Effector CD8-positive, alpha-beta T cell (primary cell): ENCODE measurements around the gene REV1.
"Not testable (repeated sequence)": the region's sequence is repeated elsewhere in the genome, so short reads cannot be mapped to it uniquely, and the experiment has no call there.

ENCODE experiments used
- DNase-seq: peaks from one replicate; lab custom pipeline; 2025; lab: John Stamatoyannopoulos, UW

Gene REV1

DNA sequence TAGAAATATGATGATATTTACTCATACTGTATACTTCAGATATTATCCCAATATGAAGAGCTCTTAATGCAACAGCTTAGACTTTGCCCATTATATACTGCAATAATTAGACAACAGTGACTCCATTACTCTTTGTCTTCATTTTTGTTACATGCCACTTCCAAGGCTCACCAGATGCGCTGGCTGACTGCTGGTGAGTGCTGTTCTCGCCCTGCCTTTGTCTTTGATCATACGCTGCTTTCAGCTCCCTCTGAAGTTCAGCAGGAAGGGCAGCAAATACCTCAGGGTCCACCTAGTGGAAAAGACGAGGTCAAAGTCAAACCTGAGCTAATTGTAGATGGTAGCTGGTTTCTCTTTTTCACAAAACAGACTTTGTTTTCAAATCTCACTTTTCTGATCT is 86.3 kb downstream of the REV1 start:
- DNase-seq: no peak

DNA sequence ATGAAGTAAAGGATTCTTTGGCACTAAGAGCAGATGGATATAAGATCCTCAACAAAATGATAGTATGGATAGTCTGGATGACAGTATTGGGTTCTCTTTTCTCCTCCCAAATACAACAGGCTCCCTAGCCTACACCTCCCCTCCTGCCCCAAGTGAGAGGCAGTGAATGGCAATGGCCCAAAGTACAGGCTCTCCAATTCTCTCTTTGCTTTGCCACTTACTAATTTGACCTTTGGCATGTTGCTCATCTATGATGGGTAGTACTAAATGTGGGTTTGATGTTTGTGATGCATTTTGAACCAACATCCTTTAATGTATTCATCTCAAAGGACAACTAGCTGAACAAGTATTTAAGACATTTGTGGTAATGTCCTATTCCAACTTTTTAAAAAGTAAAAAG is 86.7 kb downstream of the REV1 start:
- DNase-seq: no peak

DNA sequence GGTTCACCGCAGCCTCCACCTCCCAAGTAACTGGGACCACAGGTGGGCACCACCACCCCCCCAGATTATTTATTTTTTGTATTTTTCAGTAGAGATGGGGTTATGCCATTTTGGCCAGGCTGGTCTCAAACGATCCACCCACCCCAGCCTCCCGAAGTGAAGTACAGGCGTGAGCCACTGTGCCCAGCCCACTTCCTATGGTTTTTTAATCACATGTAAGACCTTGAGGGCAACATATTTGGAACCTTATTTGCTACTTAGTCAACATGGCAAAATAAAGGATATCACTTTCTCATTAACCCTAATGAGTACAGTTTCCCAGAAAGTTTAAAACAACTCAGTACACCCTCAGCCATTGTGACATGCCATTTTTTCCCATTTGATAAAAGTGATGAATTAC is 88.0 kb downstream of the REV1 start:
- no peak for DNase-seq

DNA sequence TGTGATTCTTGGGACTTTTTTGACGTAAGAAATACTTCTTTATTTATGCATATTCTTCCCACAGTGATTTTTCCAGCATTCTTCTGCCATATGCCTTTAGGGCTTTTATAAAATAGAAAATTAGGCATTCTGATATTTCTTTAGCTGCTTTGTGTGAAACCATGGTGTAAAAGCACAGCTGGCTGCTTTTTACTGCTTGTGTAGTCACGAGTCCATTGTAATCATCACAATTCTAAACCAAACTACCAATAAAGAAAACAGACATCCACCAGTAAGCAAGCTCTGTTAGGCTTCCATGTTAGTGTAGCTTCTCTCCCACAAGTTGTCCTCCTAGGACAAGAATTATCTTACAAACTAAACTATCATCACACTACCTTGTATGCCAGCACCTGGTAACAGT is 90.0 kb downstream of the REV1 start:
- DNase-seq: no peak

DNA sequence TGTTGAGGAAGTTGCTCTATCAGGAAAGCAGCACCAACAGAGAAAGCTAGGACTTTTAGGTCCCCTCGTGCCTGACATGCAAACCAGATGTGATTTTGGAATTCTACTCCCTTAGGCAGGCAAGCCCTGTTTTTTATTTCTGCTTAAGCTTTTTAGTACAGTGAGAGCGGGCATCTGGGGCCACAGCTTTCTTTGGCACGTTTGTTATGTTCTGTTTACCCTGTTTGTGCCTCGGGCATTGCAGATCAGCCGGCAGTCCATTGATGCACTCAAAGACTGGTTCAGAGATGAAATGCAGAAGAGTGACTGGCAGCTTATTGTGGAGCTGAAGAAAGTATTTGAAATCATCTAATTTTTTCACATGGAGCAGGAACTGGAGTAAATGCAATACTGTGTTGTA is 90.8 kb downstream of the REV1 start:
- DNase-seq: no peak

DNA sequence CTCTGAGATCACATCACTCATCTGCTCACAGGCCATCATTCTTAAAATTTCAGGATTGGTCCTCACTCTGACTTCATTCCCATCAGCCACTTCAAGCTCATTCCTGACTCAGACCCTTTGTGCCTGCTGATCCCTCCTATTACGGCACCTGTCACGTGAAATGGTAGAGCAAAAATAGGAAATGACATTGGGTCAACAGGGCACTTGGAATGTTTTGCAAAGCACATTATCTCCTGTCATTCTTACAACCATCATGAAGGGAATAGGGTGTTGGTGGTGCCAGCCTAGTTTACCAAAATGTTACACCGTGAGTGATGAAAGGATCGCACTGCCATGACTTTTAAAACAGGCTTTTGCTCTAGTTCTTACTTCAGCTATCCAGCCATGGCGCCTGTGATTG is 91.5 kb downstream of the REV1 start:
- DNase-seq: no peak

DNA sequence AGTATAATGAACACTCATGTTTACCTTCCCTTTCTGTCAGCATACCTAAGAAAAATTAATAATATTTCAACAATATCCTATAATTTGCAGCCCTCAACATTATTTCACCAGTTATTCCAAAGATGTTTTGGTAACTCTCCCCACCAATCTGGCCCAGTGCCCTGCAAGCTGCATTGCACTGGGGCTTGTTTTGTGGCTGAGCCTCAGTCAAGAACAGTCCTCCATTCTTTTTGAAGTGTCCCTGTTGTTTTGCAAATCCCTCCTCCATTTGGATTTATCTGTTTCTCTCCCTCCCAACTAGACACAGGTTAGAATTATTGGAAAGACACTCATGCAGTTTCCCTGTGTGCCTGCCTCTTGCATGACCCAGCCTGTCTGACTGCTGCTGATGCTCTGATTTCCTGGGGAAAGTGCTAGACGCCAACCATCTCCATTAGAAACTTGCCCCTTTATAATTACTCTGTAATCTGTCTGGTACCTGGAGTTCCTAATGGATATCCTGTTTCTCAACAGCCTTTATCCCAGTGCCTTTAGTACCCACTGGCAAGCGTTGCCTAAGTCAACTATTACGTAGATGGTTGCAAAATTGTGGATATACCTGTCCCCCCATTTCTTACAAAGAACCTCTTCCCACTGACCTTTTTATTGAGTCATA is 92.4 kb downstream of the REV1 start:
- DNase-seq: no peak

DNA sequence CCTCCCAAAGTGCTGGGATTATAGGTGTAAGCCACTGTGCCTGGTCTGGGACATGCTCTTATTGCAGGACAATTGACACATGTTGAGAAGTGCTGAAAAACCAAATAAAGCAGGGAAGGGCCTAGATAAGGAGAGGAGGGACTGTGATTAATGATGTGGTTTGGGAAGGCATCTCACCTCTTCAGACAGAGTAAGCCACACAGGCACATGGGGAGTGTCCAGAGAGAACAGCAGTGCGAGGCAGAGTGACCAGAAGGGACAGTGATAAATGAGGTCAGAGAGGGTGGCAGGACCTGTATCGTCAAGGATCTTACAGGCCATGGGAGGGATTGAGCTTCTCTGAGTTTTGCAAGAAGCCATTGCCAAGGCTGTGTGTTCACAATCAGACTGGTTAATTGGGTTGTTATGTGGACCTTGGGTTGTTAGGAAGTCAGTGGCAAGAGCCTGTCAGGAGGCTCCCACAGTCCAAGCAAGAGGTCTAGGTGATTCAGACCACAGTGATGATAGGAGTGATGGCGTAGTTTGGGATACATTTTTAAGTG is 94.2 kb downstream of the REV1 start:
- DNase-seq: no peak

DNA sequence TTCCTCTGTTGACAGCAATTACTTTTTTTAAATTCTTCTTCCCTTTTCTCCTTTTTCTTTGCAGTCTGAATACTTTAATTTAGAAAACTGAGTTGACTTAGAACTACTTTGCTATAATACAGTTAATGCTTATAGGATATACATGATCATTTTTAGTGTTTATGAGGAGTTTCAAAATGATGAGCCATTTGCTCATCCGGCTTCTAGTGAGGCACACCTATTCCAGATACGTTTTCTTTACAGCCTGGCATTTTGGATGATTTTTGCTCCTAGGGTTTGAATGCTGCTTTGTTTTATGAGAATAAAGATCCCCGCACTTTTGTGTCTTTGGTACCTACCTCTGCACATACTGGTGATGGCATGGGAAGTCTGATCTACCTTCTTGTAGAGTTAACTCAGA is 99.9 kb downstream of the REV1 start:
- no peak for DNase-seq

DNA sequence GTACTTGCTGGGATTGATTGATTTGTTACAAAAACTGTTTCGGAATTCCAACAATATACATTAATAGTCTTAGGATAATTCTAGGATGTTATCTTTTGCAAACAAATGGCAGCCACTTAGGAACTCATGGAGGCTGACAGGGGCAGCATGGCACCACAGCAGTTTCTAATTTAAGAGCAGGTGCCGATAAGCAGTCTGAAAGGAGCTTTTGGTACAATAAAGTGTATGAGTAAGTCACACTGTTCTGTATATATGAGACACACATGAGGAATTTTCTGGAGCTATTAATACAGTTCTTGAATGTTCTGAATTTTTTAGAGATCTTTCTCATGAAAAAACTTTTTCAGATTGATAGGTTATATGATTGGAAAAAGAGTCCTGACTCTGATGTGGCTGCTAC is 100.4 kb downstream of the REV1 start:
- no peak for DNase-seq

DNA sequence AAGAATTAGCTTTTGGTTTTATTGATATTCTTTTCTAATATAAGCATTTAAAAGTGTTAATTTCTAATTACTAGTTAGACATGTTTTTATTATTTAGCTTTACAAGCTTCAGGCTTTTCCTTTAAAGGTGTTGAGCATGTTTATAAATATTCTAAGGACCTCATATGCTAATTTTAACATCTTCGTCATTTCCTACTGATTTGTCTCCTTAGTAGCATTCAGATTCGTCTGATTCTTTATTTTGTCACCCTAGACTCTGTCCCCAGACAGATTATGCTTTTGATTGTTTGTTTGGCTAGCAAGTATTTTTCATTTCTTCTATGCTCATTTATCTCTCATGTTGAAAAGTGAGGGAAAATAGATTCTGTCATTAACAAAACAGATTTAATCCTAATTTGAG is 100.9 kb downstream of the REV1 start:
- no peak for DNase-seq

DNA sequence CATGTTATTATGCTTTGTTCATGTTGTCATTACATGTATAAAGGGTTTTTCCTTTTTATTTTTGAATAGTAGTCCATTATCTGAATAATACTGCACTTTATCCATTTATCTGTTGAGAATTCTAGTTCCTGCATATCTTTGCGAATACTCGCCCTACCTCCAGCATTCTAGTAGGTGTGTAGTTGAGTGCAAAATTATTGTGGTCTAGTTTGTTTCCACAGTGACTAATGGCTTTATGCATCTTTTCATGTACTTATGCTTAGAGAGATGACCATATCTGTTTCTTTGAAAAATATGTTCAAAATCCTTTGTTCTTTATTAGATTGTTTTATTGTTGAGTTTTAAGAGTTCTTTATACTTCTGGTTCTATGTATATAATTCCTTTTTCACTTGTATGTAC is 103.8 kb downstream of the REV1 start:
- DNase-seq: no peak

DNA sequence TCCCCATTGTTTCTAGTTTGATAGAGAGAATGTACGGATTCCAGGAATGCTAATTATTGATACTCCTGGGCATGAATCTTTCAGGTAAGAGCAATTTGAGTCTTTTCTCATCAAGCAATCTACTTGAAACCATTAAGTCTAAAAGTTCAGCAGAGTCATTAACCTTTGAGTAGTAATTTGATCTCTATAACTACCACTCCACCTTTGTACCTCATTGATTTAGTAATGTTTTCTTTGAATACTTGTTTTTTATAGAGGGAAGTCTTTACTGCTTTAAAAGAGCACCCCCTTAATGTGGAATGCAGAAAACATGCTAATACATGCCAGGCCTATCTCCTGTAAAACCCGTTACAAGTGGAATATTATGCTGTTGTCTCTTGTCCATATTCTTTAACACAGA is 107.7 kb downstream of the REV1 start:
- DNase-seq: no peak

DNA sequence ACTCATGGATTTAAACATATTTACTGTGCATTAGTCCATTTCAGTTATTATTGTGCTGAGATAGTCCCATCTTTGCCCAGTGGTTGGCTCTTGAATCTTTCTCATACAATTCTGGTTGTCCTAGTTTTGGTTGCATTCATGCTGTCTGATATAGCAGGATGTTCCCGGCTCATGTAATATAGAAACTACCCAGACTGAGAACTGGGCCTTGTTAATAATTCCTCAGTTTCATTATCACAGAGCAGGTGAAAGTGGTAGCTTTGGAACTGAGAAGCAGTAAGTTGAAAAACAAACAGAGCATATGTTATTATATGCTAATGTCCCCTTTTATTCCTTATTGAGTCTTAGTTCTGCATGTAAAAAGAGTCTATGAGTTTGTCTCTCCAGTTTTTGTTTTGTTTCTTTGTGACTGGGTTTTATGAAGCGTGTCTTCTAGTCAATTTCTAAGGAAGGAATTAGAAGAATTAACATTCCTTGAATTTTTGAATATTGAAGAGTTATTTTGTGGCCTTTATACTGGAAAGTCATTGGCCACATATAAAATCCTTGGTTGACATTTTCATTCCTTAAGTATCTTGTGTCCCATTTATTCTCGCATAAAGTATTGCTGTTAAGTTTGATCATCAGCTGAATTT is 109.3 kb downstream of the REV1 start:
- no peak for DNase-seq

DNA sequence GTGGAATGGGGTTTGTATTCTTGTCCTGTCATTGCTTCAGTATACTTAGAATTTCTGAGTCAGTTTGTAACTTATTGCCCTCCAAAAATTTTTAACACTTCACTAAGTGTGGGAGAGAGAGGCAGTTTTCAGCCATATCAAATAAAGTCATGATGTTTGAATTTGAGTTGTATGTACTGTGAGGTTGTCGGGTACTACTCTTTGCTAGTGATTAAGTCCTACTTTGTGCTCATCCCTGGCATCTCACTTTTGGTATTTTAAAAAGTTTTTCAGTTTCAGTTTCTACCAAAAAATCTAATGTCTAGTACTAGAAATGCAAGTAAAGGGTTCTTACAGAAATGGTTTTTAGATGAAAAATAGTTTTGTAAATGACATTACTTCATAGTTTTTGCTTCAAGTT is 111.9 kb downstream of the REV1 start:
- no peak for DNase-seq

DNA sequence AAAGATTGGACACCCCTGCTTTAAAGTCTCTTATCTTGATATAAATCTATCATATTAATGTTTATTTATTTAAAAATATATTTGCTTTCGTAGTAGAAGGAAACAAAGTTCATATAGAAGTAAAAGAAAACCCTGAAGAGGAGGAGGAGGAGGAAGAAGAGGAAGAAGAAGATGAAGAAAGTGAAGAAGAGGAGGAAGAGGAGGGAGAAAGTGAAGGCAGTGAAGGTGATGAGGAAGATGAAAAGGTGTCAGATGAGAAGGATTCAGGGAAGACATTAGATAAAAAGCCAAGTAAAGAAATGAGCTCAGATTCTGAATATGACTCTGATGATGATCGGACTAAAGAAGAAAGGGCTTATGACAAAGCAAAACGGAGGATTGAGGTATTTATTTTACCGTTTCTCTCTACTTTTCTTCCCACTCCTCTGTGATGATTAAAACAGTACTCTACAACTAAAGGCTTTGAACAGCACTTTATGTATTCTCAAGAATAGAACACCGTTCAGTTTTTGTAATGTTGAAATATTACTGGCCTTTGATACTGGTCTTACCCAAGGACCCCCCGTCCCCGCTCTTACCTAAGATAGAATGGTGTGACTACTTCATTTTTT is 113.5 kb downstream of the REV1 start:
- no peak for DNase-seq

DNA sequence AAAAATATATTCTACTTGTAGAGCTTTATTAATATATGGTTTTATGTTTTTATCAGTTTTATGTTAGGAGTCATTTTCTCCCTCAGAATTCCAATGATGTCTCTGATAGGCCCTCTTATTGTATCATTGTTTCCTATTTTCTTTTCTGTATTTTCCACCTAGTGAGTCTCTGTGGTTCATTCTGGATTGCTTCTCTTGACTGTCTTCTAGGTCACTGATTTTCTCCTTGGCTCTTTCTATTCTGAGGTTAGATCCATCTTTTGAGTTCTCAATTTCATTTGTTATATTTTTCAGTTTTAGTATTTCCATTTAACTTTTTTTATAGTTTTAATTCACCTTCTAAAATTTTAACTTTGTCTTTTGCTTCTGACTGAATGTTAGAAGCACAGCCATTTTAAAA is 115.1 kb downstream of the REV1 start:
- DNase-seq: no peak

DNA sequence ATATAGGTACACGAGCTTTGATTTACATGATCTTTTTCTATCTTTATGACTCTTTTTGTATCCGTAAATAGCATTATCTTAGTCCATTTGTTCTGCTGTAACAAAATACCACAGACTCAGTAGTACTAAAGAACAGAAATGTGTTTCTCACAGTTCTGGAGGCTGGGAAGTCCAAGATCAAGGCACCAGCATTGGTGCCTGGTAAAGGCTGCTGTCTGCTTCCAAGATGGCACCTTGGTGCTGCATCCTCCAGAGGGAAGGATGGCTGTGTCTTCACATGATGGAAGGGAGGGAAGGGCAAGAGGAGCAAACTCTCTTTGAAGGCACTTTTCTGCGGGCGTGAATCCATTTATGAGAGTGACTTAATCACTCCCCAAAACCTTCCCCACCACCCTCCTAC is 116.7 kb downstream of the REV1 start:
- no peak for DNase-seq

DNA sequence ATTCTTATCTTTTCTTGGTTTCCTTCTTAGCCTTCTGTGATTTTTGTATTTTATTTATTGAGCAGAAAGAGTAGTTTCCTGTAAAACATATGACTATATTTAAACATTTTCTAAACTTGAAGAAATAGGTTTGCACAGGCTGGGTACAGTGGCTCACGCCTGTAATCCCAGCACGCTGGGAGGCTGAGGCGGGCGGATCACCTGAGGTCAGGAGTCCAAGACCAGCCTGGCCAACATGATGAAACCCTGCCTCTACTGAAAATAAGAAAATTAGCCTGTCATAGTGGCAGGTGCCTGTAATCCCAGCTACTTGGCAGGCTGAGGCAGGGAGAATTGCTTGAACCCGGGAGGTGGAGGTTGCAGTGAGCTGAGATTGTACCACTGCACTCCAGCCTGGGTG is 121.0 kb downstream of the REV1 start:
- not testable (repeated sequence) for DNase-seq

DNA sequence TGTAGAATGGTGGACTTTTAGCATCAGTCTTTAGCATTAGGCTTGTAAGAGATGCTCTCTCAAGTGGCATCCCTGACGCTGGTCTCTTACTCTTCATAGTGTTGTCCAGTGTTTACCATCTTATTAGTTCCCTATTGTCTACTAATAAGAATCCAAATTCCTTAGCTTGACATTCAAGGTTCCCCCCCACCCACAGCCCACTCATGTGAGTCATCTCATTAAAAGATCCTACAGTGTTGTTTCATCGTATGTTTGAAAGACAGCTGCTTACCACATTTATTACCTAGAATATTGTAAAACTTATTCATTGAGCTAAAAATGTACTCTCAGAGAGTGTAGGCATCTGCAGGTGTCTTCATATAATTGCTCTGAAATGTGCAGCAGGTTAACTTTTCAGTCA is 124.2 kb downstream of the REV1 start:
- DNase-seq: no peak

DNA sequence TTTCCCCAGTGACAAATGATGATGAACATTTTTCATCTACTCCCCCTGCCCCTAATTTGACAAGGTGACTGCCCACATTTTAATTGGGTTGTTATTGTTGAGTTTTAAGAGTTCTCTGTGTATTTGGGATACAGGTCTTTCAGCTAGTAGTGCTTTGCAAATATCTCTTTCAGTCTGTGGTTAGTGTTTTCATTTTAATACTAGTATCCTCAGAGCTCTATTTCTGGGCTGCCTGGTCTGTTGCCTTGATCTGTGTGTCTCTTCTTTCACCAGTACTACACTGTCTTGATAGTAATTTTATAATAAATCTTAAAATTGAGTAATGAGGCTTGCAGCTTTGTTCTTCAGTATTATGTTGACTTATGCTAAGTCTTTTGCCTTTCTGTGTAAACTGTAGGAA is 133.0 kb downstream of the REV1 start:
- no peak for DNase-seq

DNA sequence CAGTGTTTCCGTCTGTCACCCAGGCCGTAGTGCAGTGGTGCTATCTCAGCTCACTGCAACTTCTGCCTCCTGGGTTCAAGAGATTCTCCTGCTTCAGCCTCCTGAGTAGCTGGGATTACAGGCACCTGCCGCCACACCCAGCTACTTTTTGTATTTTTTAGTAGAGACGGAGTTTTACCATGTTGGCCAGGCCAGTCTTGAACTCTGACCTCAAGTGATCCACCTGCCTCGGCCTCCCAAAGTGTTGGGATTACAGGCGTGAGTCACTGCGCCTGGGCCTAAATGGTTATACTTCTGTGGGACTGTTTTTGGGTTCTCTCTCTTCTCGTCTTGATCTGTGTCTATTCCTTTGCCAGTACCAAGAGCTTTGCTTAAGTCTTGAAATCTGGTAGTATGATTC is 135.0 kb downstream of the REV1 start:
- not testable (repeated sequence) for DNase-seq

DNA sequence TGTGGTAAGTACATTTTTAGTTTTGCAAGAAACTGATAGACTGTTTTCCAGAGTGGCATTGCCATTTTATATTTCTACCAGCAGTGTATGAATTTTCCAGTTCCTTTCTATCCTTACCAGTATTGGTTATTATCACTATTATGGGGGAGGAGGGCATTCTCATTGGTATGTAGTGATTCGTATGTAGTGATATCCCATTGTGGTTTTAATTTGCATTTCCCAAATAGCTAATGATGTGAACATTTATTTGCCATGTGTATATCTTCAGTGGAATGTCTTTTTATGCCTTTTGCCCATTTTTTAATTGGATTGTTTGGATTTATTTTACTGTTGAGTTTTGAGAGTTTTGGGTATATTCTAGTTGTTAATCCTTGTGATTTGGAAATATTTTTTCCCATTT is 135.7 kb downstream of the REV1 start:
- DNase-seq: no peak
